ENCODE results near the gene GRID1.

DNA sequence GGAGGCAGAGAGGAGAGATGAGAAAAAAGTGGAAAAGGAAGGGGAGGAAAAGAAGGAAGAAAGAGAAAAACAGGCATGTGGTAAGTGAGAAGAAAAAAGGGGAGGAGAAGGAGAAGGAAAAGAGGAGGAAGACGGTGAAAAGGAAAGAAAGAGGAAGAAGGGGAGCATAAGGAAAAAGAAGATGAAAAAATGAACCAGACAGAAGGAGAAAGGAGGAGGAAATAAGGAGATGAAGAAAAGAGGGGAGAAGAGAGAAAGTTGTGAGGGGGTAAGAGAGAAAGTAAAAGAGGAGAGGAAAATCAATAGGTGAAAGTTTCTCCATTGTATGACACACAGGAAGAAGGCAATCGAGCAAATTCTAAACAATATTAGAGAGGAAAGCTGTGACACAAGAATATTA is 663.8 kb downstream of the GRID1 start:
- TF ChIP-seq, protein P1, sequence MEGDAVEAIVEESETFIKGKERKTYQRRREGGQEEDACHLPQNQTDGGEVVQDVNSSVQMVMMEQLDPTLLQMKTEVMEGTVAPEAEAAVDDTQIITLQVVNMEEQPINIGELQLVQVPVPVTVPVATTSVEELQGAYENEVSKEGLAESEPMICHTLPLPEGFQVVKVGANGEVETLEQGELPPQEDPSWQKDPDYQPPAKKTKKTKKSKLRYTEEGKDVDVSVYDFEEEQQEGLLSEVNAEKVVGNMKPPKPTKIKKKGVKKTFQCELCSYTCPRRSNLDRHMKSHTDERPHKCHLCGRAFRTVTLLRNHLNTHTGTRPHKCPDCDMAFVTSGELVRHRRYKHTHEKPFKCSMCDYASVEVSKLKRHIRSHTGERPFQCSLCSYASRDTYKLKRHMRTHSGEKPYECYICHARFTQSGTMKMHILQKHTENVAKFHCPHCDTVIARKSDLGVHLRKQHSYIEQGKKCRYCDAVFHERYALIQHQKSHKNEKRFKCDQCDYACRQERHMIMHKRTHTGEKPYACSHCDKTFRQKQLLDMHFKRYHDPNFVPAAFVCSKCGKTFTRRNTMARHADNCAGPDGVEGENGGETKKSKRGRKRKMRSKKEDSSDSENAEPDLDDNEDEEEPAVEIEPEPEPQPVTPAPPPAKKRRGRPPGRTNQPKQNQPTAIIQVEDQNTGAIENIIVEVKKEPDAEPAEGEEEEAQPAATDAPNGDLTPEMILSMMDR (conservative IDR thresholded peaks at IDR 0.05), result no peak
- TF ChIP-seq EZH2 (IDR thresholded peaks at IDR 0.05; ENCODE audit: low read depth), result no peak
